Measurements from ENCODE around the gene GALNT16. TPM values are rescaled to one million over a fixed set of nuclear protein-coding genes. Genes with fewer than 3 reads are reported as not detected.

GALNT16 gene
- total and polyA plus RNA-seq, 2 donors (not counting 3 experiments of a cell fraction or from before 2014, with no cell fraction given) = 0.39 to 0.49 TPM

DNA sequence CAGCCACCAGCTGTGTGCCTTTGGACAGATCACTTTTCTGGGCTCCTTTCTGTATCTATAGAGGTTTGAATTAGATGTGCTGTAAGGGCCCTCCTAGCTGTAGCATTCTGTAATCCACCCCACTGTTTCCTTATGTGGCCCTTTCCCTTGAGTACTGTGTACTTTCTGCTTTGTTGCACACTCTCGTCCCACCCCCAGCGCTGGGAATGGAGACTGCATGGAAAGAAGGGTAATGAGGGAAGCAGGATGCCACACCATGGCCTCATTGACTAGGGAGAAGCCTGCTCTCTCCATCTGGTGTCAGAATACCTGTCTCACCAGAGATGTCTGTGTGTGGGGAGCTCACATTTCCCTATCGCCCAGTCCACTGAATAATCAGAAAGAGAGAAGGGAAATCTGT, 13.6 kb upstream of the GALNT16 start:
- dilution Hi-C loops (cut with MboI; ENCODE audit: extremely low pct_ligation_motif_present, low sequenced_read_pairs) = no loop called here
- H3K4me1 ChIP-seq (ENCODE audit: control insufficient read depth, extremely low read depth, insufficient read depth, low read length) = no peaks in the 10 kb centered on the region
- BruUV-seq (replicated peaks) = no TSS peak
- DNase-seq (ENCODE audit: low read depth, low spot score) (no peak), FAIRE-seq (no peak)
- H3K27me3 ChIP-seq (ENCODE audit: control insufficient read depth in 2 of 2, insufficient read depth in 2 of 2, low read length in 2 of 2) = no peaks in the 10 kb centered on the region
- H3K36me3 ChIP-seq (ENCODE audit: control insufficient read depth in 2 of 2, extremely low read depth in 1 of 2, insufficient read depth in 2 of 2, low read length in 2 of 2) = no peaks in the 10 kb centered on the region
- ChIA-PET POLR2A (no interaction called here), CTCF (interaction anchor here (0.8 to 3.0 kb wide), 4 partner anchors 41 to 214 kb away, joined by 3 to 12 read pairs (median 4); no protein-coding TSS in a partner anchor)
- H3K27ac ChIP-seq (ENCODE audit: insufficient read depth, low read depth, low read length) = no peak overlapping the region
- H3K9me3 ChIP-seq (replicated peaks; ENCODE audit: control insufficient read depth, insufficient read depth, low read length) = no peaks in the 10 kb centered on the region
- intact Hi-C loops (cut with micrococcal nuclease) = no loop called here
- no peak overlapping the region for H3K4me3 ChIP-seq (replicated peaks in 1 of 3; ENCODE audit: insufficient read depth in 1 of 3, low read depth in 1 of 3, low read length in 3 of 3)
- no peak overlapping the region for H3K4me2 ChIP-seq (ENCODE audit: insufficient read depth, low read length)
- H3K79me2 ChIP-seq (ENCODE audit: control insufficient read depth, insufficient read depth, low read length) = no peaks in the 10 kb centered on the region
- TF ChIP-seq EZH2 (IDR thresholded peaks at IDR 0.05; ENCODE audit: borderline replicate concordance, low read depth, low read length, severe bottlenecking) (no peak), MYC (IDR thresholded peaks at IDR 0.05; ENCODE audit: low read depth, low read length) (no peak), JUN (IDR thresholded peaks at IDR 0.05; ENCODE audit: borderline replicate concordance, insufficient read depth, insufficient read length, low read depth) (no peak), POLR2AphosphoS5 (IDR thresholded peaks at IDR 0.05; ENCODE audit: insufficient read depth, low read depth, low read length) (no peak), POLR2A (IDR thresholded peaks at IDR 0.05; ENCODE audit: low read depth, low read length) (no peak), FOS (IDR thresholded peaks at IDR 0.05; ENCODE audit: borderline replicate concordance, insufficient read depth, low read length) (no peak), GATA2 (IDR thresholded peaks at IDR 0.05; ENCODE audit: insufficient read depth, insufficient read length, low read depth, low read length) (no peak)
- TF ChIP-seq, protein P1, sequence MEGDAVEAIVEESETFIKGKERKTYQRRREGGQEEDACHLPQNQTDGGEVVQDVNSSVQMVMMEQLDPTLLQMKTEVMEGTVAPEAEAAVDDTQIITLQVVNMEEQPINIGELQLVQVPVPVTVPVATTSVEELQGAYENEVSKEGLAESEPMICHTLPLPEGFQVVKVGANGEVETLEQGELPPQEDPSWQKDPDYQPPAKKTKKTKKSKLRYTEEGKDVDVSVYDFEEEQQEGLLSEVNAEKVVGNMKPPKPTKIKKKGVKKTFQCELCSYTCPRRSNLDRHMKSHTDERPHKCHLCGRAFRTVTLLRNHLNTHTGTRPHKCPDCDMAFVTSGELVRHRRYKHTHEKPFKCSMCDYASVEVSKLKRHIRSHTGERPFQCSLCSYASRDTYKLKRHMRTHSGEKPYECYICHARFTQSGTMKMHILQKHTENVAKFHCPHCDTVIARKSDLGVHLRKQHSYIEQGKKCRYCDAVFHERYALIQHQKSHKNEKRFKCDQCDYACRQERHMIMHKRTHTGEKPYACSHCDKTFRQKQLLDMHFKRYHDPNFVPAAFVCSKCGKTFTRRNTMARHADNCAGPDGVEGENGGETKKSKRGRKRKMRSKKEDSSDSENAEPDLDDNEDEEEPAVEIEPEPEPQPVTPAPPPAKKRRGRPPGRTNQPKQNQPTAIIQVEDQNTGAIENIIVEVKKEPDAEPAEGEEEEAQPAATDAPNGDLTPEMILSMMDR (IDR thresholded peaks at IDR 0.05; ENCODE audit: extremely low read depth in 1 of 2, insufficient read depth in 1 of 2, low read depth in 1 of 2, low read length in 2 of 2) = no peak
- TF ChIP-seq, protein P2, sequence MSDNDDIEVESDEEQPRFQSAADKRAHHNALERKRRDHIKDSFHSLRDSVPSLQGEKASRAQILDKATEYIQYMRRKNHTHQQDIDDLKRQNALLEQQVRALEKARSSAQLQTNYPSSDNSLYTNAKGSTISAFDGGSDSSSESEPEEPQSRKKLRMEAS (IDR thresholded peaks at IDR 0.05; ENCODE audit: insufficient read depth, insufficient read length) = no peak
- H3K9me1 ChIP-seq (replicated peaks; ENCODE audit: control insufficient read depth, extremely low read depth, insufficient read depth, low read length) = no peaks in the 10 kb centered on the region
- H4K20me1 ChIP-seq (replicated peaks; ENCODE audit: control insufficient read depth, extremely low read depth, insufficient read depth, low read length) = peaks cover 2% of the 10 kb centered on the region
- no peak overlapping the region for H3K9ac ChIP-seq (replicated peaks; ENCODE audit: extremely low read depth, insufficient read depth, low read length)
- no peak overlapping the region for H2AFZ ChIP-seq (ENCODE audit: low read depth, low read length)

Data from endothelial cell of umbilical vein (primary cell).